CD4-positive, CD25-positive, alpha-beta regulatory T cell (primary cell): Measurements from ENCODE around the gene AMMECR1L. TPM values are rescaled to one million over a fixed set of nuclear protein-coding genes. Genes with fewer than 3 reads are reported as not detected.
"Not testable (repeated sequence)": the region's sequence is repeated elsewhere in the genome, so short reads cannot be mapped to it uniquely, and the experiment has no call there.

ENCODE experiments used
- ATAC-seq, 2 donors: fragments of 150-1000 bp; cut with Tn5 transposase; one replicate each; pipeline ENCODE4 v1.10.0; 2021; ENCODE audit warnings: low read depth in 2 of 2, moderate number of reproducible peaks in 2 of 2, moderate library complexity in 1 of 2
- DNase-seq, 3 donors: peaks; one replicate each; pipeline versions ENCODE4 v3.0.0 to v3.0.0-alpha.2; 2012 to 2022; ENCODE audit warnings: mixed read lengths in 1 of 3
- H3K27ac ChIP-seq: one replicate; pipeline ENCODE4 v1.7.0; 2013; ENCODE audit warnings: mild to moderate bottlenecking, low read length; ENCODE audit not compliant: insufficient read depth, poor library complexity, severe bottlenecking
- H3K27me3 ChIP-seq: one replicate; pipeline ENCODE4 v1.7.0; 2013; ENCODE audit warnings: low read length; ENCODE audit not compliant: control insufficient read depth, insufficient read depth
- H3K36me3 ChIP-seq: one replicate; pipeline ENCODE4 v1.7.0; 2013; ENCODE audit warnings: mild to moderate bottlenecking, low read length, moderate library complexity; ENCODE audit not compliant: control insufficient read depth, insufficient read depth
- H3K4me1 ChIP-seq: 2 replicates; pipeline ENCODE4 v1.7.0; 2013; ENCODE audit warnings: mild to moderate bottlenecking, low read length; ENCODE audit not compliant: insufficient read depth, control insufficient read depth, poor library complexity, severe bottlenecking
- H3K4me3 ChIP-seq: one replicate; pipeline ENCODE4 v1.7.0; 2013; ENCODE audit warnings: low read depth, mild to moderate bottlenecking, low read length, moderate library complexity
- H3K9me3 ChIP-seq, 2 experiments: 1 replicate in 1 of 2; 2 replicates in 1 of 2; pipeline ENCODE4 v1.7.0; 2013; ENCODE audit warnings: low read length in 2 of 2, mild to moderate bottlenecking in 1 of 2, moderate library complexity in 1 of 2; ENCODE audit not compliant: control insufficient read depth in 2 of 2
- H3K27ac Mint-ChIP-seq, 3 donors: one replicate each; pipeline ENCODE4 v1.8.0; 2020 to 2022; ENCODE audit warnings: mild to moderate bottlenecking in 3 of 3, mixed read lengths in 3 of 3, moderate library complexity in 2 of 3
- H3K27me3 Mint-ChIP-seq: one replicate; pipeline ENCODE4 v1.8.0; 2022; ENCODE audit warnings: mild to moderate bottlenecking, mixed read lengths
- H3K36me3 Mint-ChIP-seq: one replicate; pipeline ENCODE4 v1.8.0; 2020; ENCODE audit warnings: mixed read lengths
- H3K4me1 Mint-ChIP-seq, 4 donors: one replicate each; pipeline ENCODE4 v1.8.0; 2020 to 2022; ENCODE audit warnings: mixed read lengths in 4 of 4, mild to moderate bottlenecking in 1 of 4
- H3K4me3 Mint-ChIP-seq, 4 donors: one replicate each; pipeline ENCODE4 v1.8.0; 2020 to 2022; ENCODE audit warnings: mild to moderate bottlenecking in 4 of 4, mixed read lengths in 4 of 4, moderate library complexity in 3 of 4
- H3K9me3 Mint-ChIP-seq, 7 donors: one replicate each; pipeline ENCODE4 v1.8.0; 2020 to 2022; ENCODE audit warnings: mixed read lengths in 7 of 7, mild to moderate bottlenecking in 3 of 7, moderate library complexity in 2 of 7
- polyA plus RNA-seq, 4 donors: library from polyadenylated mRNA; unstranded; fragments of 300-500 nt; fragmentation: Illumina TruSeq; gene quantifications; one replicate each; pipeline ENCODE4 v1.2.3, GENCODE V29; 2021
- total RNA-seq: library from RNA; stranded (reverse); gene quantifications from one replicate; pipeline ENCODE4 v1.2.3, GENCODE V29; 2022

AMMECR1L gene
- total and polyA plus RNA-seq, 5 donors from 2014 or later, result 3.3 to 14.0 (median 6.4) TPM

- no peak overlapping the region for H3K27ac Mint-ChIP-seq
- Histone ChIP-seq H3K4me1 (no peaks in the 10 kb centered on the region), H3K4me3 (no peak overlapping the region), H3K27me3 (peaks cover 2% of the 10 kb centered on the region), H3K27ac (no peak overlapping the region), H3K9me3 (no peaks in the 10 kb centered on the region), H3K36me3 (no peaks in the 10 kb centered on the region)
- no peak overlapping the region for H3K4me3 Mint-ChIP-seq
- H3K9me3 Mint-ChIP-seq, result no peaks in the 10 kb centered on the region
- H3K27me3 Mint-ChIP-seq, result peaks cover 13% of the 10 kb centered on the region
- peaks cover 4 to 10% (median 5%) of the 10 kb centered on the region in 4 donors for H3K4me1 Mint-ChIP-seq
- H3K36me3 Mint-ChIP-seq, result no peaks in the 10 kb centered on the region
- ATAC-seq (no peak), DNase-seq (no peak)
These were observed 7.7 kb upstream of the AMMECR1L start for GRCh38 chr2:127893494-127893893.

GRCh38 chr2:127893033-127893432 is 7.3 kb upstream of the AMMECR1L start:
- H3K4me1 ChIP-seq, result no peaks in the 10 kb centered on the region
- H3K27me3 ChIP-seq, result peaks cover 2% of the 10 kb centered on the region
- no peak for DNase-seq
- H3K36me3 ChIP-seq, result no peaks in the 10 kb centered on the region
- Mint-ChIP-seq H3K4me1 (peaks cover 5 to 10% (median 6%) of the 10 kb centered on the region in 4 donors), H3K4me3 (no peak overlapping the region), H3K9me3 (no peaks in the 10 kb centered on the region), H3K27me3 (peaks cover 9% of the 10 kb centered on the region), H3K27ac (no peak overlapping the region), H3K36me3 (no peaks in the 10 kb centered on the region)
- ATAC-seq, result no peak
- H3K4me3 ChIP-seq, result no peak overlapping the region
- no peak overlapping the region for H3K27ac ChIP-seq
- no peaks in the 10 kb centered on the region for H3K9me3 ChIP-seq

GRCh38 chr2:127891811-127892210 is 6.1 kb upstream of the AMMECR1L start:
- Histone ChIP-seq H3K4me3 (no peak overlapping the region), H3K4me1 (peaks cover 5% of the 10 kb centered on the region), H3K27ac (no peak overlapping the region), H3K27me3 (no peaks in the 10 kb centered on the region), H3K9me3 (no peaks in the 10 kb centered on the region), H3K36me3 (no peaks in the 10 kb centered on the region)
- DNase-seq (no peak), ATAC-seq (no peak)
- no peak overlapping the region for H3K4me3 Mint-ChIP-seq
- H3K36me3 Mint-ChIP-seq, result no peaks in the 10 kb centered on the region
- H3K4me1 Mint-ChIP-seq, result peaks cover 8 to 22% (median 17%) of the 10 kb centered on the region in 4 donors
- H3K27ac Mint-ChIP-seq, result no peak overlapping the region
- H3K9me3 Mint-ChIP-seq, result no peaks in the 10 kb centered on the region
- peaks cover 6% of the 10 kb centered on the region for H3K27me3 Mint-ChIP-seq

- not testable (repeated sequence) for H3K9me3 Mint-ChIP-seq
- H3K4me1 Mint-ChIP-seq, result peaks cover 8 to 22% (median 17%) of the 10 kb centered on the region in 4 donors
- peak overlapping the region in 2 of 4 donors; percentile 19 to 28 for H3K4me3 Mint-ChIP-seq
These were observed 5.0 kb upstream of the AMMECR1L start for GRCh38 chr2:127890756-127891155.

GRCh38 chr2:127888772-127889171 is 3.0 kb upstream of the AMMECR1L start:
- Histone ChIP-seq H3K9me3 (no peaks in the 10 kb centered on the region), H3K27ac (no peak overlapping the region), H3K4me3 (no peak overlapping the region), H3K36me3 (no peaks in the 10 kb centered on the region), H3K27me3 (no peaks in the 10 kb centered on the region), H3K4me1 (peaks cover 16% of the 10 kb centered on the region)
- Mint-ChIP-seq H3K27me3 (no peaks in the 10 kb centered on the region), H3K4me1 (peaks cover 15 to 35% (median 30%) of the 10 kb centered on the region in 4 donors), H3K36me3 (no peaks in the 10 kb centered on the region), H3K4me3 (peak overlapping the region in 2 of 4 donors; percentile 2 to 49), H3K9me3 (no peaks in the 10 kb centered on the region), H3K27ac (no peak overlapping the region)
- DNase-seq (no peak), ATAC-seq (no peak)

More at GRCh38 chr2:127890756-127891155, 5.0 kb upstream of the AMMECR1L start:
- not testable (repeated sequence) for H3K36me3 ChIP-seq, H3K27me3 ChIP-seq, H3K36me3 Mint-ChIP-seq, DNase-seq, H3K27ac Mint-ChIP-seq, H3K4me1 ChIP-seq, ATAC-seq, H3K9me3 ChIP-seq, H3K4me3 ChIP-seq, H3K27ac ChIP-seq, H3K27me3 Mint-ChIP-seq

GRCh38 chr2:127887776-127888130 is 2.0 kb upstream of the AMMECR1L start:
- DNase-seq (no peak), ATAC-seq (no peak)
- no peaks in the 10 kb centered on the region for H3K36me3 ChIP-seq
- no peaks in the 10 kb centered on the region for H3K9me3 Mint-ChIP-seq
- no peaks in the 10 kb centered on the region for H3K27me3 ChIP-seq
- peak overlapping the region; percentile 74 to 89 (median 83) for H3K27ac Mint-ChIP-seq
- H3K36me3 Mint-ChIP-seq, result peaks cover 4% of the 10 kb centered on the region
- H3K4me3 Mint-ChIP-seq, result peak overlapping the region in 3 of 4 donors; percentile 3 to 97 (median 95)
- no peak overlapping the region for H3K27ac ChIP-seq
- H3K27me3 Mint-ChIP-seq, result no peaks in the 10 kb centered on the region
- H3K4me1 ChIP-seq, result peaks cover 16% of the 10 kb centered on the region
- peak overlapping the region; percentile 40 for H3K4me3 ChIP-seq
- no peaks in the 10 kb centered on the region for H3K9me3 ChIP-seq
- H3K4me1 Mint-ChIP-seq, result peaks cover 19 to 42% (median 35%) of the 10 kb centered on the region in 4 donors

- Mint-ChIP-seq H3K4me3 (peak overlapping the region; percentile 85 to 97 (median 90)), H3K27me3 (no peaks in the 10 kb centered on the region), H3K9me3 (no peaks in the 10 kb centered on the region), H3K27ac (peak overlapping the region; percentile 74 to 89 (median 83)), H3K4me1 (peaks cover 19 to 47% (median 39%) of the 10 kb centered on the region in 4 donors), H3K36me3 (peaks cover 4% of the 10 kb centered on the region)
- Histone ChIP-seq H3K4me3 (peak overlapping the region; percentile 40), H3K4me1 (peaks cover 16% of the 10 kb centered on the region), H3K9me3 (no peaks in the 10 kb centered on the region), H3K27me3 (no peaks in the 10 kb centered on the region), H3K36me3 (peaks cover 2% of the 10 kb centered on the region), H3K27ac (peak overlapping the region; percentile 11)
- ATAC-seq (no peak), DNase-seq (peak in 1 of 3 donors; percentile 7)
These were observed 1.5 kb upstream of the AMMECR1L start for GRCh38 chr2:127887082-127887775.

- not testable (repeated sequence) for H3K36me3 ChIP-seq, H3K9me3 Mint-ChIP-seq, H3K27me3 ChIP-seq, H3K27me3 Mint-ChIP-seq, H3K36me3 Mint-ChIP-seq, H3K9me3 ChIP-seq
- DNase-seq (peak in 1 of 3 donors; percentile 35), ATAC-seq (peak; percentile 4 to 5)
- Mint-ChIP-seq H3K4me1 (peaks cover 19 to 51% (median 45%) of the 10 kb centered on the region in 4 donors), H3K4me3 (peak overlapping the region; percentile 87 to 97 (median 92)), H3K27ac (peak overlapping the region in 2 of 3 donors; percentile 89 to 92)
- peak overlapping the region; percentile 40 for H3K4me3 ChIP-seq
- H3K4me1 ChIP-seq, result peaks cover 16% of the 10 kb centered on the region
- H3K27ac ChIP-seq, result peak overlapping the region; percentile 75
These were observed 808 bp upstream of the AMMECR1L start for GRCh38 chr2:127886593-127886935.
